MM.1S (cell line): Measurements from ENCODE around the gene TPM1.

Experiments
- CTCF ChIP-seq: fragments of 300-600 bp; sonication (generic); IDR thresholded peaks from 2 replicates; pipeline ENCODE4 v1.5.1; 2016; ENCODE audit warnings: antibody characterized with exemption, low read length, mixed read lengths
- EZH2 ChIP-seq: fragments of 300-600 bp; sonication (generic); optimal IDR thresholded peaks from 2 replicates; pipeline ENCODE3; 2017; ENCODE audit warnings: low read depth, mild to moderate bottlenecking, antibody characterized with exemption, low read length, mixed read lengths

- TF ChIP-seq CTCF: no peak
- TF ChIP-seq EZH2: no peak
Measured at GRCh38 chr15:63059573-63060216, 17.1 kb downstream of the TPM1 start.
